AG09309 (cell line): ENCODE measurements around the gene ASPDH.
"Not testable (repeated sequence)": the region's sequence is repeated elsewhere in the genome, so short reads cannot be mapped to it uniquely, and the experiment has no call there.

ENCODE experiments used
- DNase-seq: peaks from one replicate; pipeline ENCODE4 v3.0.0-alpha.2; 2010; ENCODE audit warnings: low read depth
- H3K4me3 ChIP-seq: 2 replicates; pipeline ENCODE4 v1.5.1; 2011; ENCODE audit warnings: mild to moderate bottlenecking, low read depth, low read length, moderate library complexity; ENCODE audit not compliant: control insufficient read depth
- CTCF ChIP-seq: IDR thresholded peaks from 2 replicates; pipeline ENCODE4 v1.5.1; 2011; ENCODE audit warnings: mild to moderate bottlenecking, low read depth, low read length, inconsistent platforms; ENCODE audit not compliant: insufficient read depth, control insufficient read depth; ENCODE audit errors: missing control alignments

Gene ASPDH

GRCh38 chr19:50477751-50478515 lies 35.8 kb downstream of the ASPDH start:
- TF ChIP-seq CTCF: no peak
- H3K4me3 ChIP-seq: no peak overlapping the region
- no peak for DNase-seq

- no peak for TF ChIP-seq CTCF
- DNase-seq: no peak
- peak overlapping the region; percentile 65 for H3K4me3 ChIP-seq
These were observed 36.8 kb downstream of the ASPDH start for GRCh38 chr19:50476907-50477238.

- no peak for TF ChIP-seq CTCF
- H3K4me3 ChIP-seq: peak within 1 kb of the TSS; percentile 65
- peak; percentile 52 for DNase-seq
These were observed 37.3 kb downstream of the ASPDH start, which contains the start of the genes EMC10 and GARIN5A for GRCh38 chr19:50476224-50476906. Gene EMC10, plus strand, starts transcription at chr19:50476507. Its CDS starts 38 bp downstream, at chr19:50476545. Gene GARIN5A, minus strand, starts transcription at chr19:50476848. Its CDS starts 460 bp downstream, at chr19:50476388.

GRCh38 chr19:50475736-50476223 lies 37.9 kb downstream of the ASPDH start:
- no peak for TF ChIP-seq CTCF
- DNase-seq: no peak
- no peak overlapping the region for H3K4me3 ChIP-seq

GRCh38 chr19:50475101-50475568 lies 38.6 kb downstream of the ASPDH start:
- no peak for TF ChIP-seq CTCF
- no peak for DNase-seq
- H3K4me3 ChIP-seq: no peak overlapping the region

- H3K4me3 ChIP-seq, DNase-seq: not testable (repeated sequence)
These were observed 40.4 kb downstream of the ASPDH start for GRCh38 chr19:50473336-50473735.

GRCh38 chr19:50468818-50469217 lies 44.9 kb downstream of the ASPDH start:
- TF ChIP-seq CTCF: no peak
- DNase-seq: no peak
- no peak overlapping the region for H3K4me3 ChIP-seq
